Pancreas (tissue), 10 donors: Measurements from ENCODE around the gene PHLDB2. TPM values are rescaled to one million over a fixed set of nuclear protein-coding genes. Genes with fewer than 3 reads are reported as not detected.

Experiments used
- ATAC-seq, 4 donors: fragments of 200-7000 bp; cut with Tn5 transposase; one replicate each; pipeline versions ENCODE4 v1.8.0 to v1.9.1; 2020; ENCODE audit warnings: mild to moderate bottlenecking in 4 of 4, moderate library complexity in 4 of 4
- DNase-seq, 6 donors: peaks; one replicate each; pipeline ENCODE4 v3.0.0-alpha.2; 2020
- FAIRE-seq: peaks from 2 replicates; lab custom pipeline; 2012; peaks lifted over from hg19 to GRCh38; lab: Jason Lieb, UNC
- H3K27ac ChIP-seq, 4 donors: fragments of 200-600 bp; sonication (generic); 1 replicate in 3 of 4; 2 replicates in 1 of 4; pipeline versions ENCODE4 v1.5.0 to v1.8.0; 2020
- H3K27me3 ChIP-seq, 4 donors: fragments of 200-600 bp; one replicate each; pipeline ENCODE4 v1.8.0; 2021
- H3K36me3 ChIP-seq, 3 donors: fragments of 200-600 bp; sonication (generic) in 1 of 3; one replicate each; pipeline versions ENCODE4 v1.5.0 to v1.8.0; 2020 to 2021
- H3K4me1 ChIP-seq, 3 donors: fragments of 200-600 bp; one replicate each; pipeline ENCODE4 v1.8.0; 2021
- H3K4me3 ChIP-seq, 4 donors: fragments of 200-600 bp; sonication (generic) in 2 of 4; one replicate each; pipeline versions ENCODE4 v1.5.0 to v1.8.0; 2020 to 2021
- H3K9me3 ChIP-seq, 4 donors: fragments of 200-600 bp; one replicate each; pipeline ENCODE4 v1.8.0; 2021
- WGBS, 2 donors: extraction: QIAGEN DNeasy Blood & Tissue Kit; methylation state at CpG; one replicate each; pipeline ENCODE4 v1.1.7; 2013; 5-methylcytosine and 5-hydroxymethylcytosine counted together
- intact Hi-C, 3 donors: fragments of 100-400 bp; cut with DNase I; formaldehyde crosslinking; loops; one replicate each; pipeline versions ENCODE4 v1.11.1 to v1.14.2; 2022
- polyA plus RNA-seq, 2 donors: library from polyadenylated mRNA; stranded (reverse); fragments of 200-250 nt; gene quantifications; one replicate each; pipeline ENCODE4 v1.2.3, GENCODE V29; 2013
- total RNA-seq, 6 donors: library from RNA; stranded (reverse); fragmentation: NEBNext Ultra II Directional in 4 of 6; extraction: Animal tissue kit (Norgen Biotek cat#: 25700) in 4 of 6; gene quantifications; one replicate each; pipeline versions ENCODE4 v1.2.1 to v1.2.4, GENCODE V29; 2021 to 2023
- TF ChIP-seq, protein P1 (sequence below), 4 donors: fragments of 200-600 bp; sonication (generic) in 3 of 4; IDR thresholded peaks; one replicate each; pipeline versions ENCODE4 v1.5.0 to v1.8.0; 2021; ENCODE audit warnings: antibody characterized with exemption in 4 of 4
- donor health status: healthy with polysubstance abuse.
- donor health status: DM: no; HTN: no; CAD: no; lungs with moderate emphysema.
- donor health status: DM: no; HTN: no; CAD: no.
- donor health status: control.
- donor health status: control.
- donor health status: Bipolar disorder and iron deficiency.
- donor health status: DM: yes; HTN: yes; CAD: no.
- donor health status: DM: no; HTN: no; CAD: no.
- donor health status: DM: no; HTN: no; CAD: no.
- donor health status: DM: yes; HTN: yes; CAD: no.

PHLDB2 gene
- total and polyA plus RNA-seq, 8 donors, result 10.8 to 36.7 (median 15.1) TPM

DNA sequence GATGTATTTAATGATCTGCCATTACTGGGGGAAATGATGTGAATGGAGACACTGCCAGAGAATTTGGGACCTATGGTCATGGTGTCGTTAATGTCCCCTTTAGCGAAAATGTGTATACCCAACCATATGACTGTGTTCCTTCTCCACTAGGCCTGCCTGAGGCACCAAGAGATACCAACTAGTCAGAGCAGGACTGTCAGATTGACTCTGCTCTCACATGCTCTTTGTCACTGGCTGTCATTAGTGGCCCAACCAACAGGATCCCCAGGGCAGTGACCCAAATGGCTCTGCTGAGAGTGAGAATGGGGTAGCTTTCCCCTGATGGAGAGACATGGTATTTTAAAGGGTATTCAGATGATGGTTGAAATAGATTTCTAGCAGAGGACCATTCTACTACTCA, 142.5 kb downstream of the PHLDB2 start:
- no peaks in the 10 kb centered on the region for H3K9me3 ChIP-seq
- H3K27me3 ChIP-seq, result no peaks in the 10 kb centered on the region
- ATAC-seq (no peak), FAIRE-seq (no peak), DNase-seq (no peak)
- H3K27ac ChIP-seq, result no peak overlapping the region
- no peaks in the 10 kb centered on the region for H3K36me3 ChIP-seq
- TF ChIP-seq, protein P1, sequence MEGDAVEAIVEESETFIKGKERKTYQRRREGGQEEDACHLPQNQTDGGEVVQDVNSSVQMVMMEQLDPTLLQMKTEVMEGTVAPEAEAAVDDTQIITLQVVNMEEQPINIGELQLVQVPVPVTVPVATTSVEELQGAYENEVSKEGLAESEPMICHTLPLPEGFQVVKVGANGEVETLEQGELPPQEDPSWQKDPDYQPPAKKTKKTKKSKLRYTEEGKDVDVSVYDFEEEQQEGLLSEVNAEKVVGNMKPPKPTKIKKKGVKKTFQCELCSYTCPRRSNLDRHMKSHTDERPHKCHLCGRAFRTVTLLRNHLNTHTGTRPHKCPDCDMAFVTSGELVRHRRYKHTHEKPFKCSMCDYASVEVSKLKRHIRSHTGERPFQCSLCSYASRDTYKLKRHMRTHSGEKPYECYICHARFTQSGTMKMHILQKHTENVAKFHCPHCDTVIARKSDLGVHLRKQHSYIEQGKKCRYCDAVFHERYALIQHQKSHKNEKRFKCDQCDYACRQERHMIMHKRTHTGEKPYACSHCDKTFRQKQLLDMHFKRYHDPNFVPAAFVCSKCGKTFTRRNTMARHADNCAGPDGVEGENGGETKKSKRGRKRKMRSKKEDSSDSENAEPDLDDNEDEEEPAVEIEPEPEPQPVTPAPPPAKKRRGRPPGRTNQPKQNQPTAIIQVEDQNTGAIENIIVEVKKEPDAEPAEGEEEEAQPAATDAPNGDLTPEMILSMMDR (IDR thresholded peaks at IDR 0.05), result no peak
- WGBS, 2 donors, result 94 to 97% methylated on average over 2 of the region's 2 CpGs
- H3K4me1 ChIP-seq, result no peaks in the 10 kb centered on the region
- no peak overlapping the region for H3K4me3 ChIP-seq
- intact Hi-C loops, result no loop called here

- no peak for FAIRE-seq
- H3K4me3 ChIP-seq, result no peak overlapping the region
- no peaks in the 10 kb centered on the region for H3K9me3 ChIP-seq
- no peaks in the 10 kb centered on the region for H3K27me3 ChIP-seq
- DNase-seq, result no peak
- no peak overlapping the region for H3K27ac ChIP-seq
- TF ChIP-seq, protein P1 (IDR thresholded peaks at IDR 0.05), result no peak
- 66 to 69% methylated on average over 8 of the region's 8 CpGs for WGBS, 2 donors
- intact Hi-C loops, result no loop called here
- no peaks in the 10 kb centered on the region for H3K36me3 ChIP-seq
- no peaks in the 10 kb centered on the region for H3K4me1 ChIP-seq
- no peak for ATAC-seq
Observed at GRCh38 chr3:112002096-112002971, 143.3 kb downstream of the PHLDB2 start.

- ATAC-seq (no peak), DNase-seq (no peak), FAIRE-seq (no peak)
- Histone ChIP-seq H3K36me3 (no peaks in the 10 kb centered on the region), H3K27ac (no peak overlapping the region), H3K27me3 (no peaks in the 10 kb centered on the region), H3K4me3 (no peak overlapping the region), H3K9me3 (no peaks in the 10 kb centered on the region), H3K4me1 (no peaks in the 10 kb centered on the region)
- intact Hi-C loops, result no loop called here
- WGBS, 2 donors, result 76 to 95% methylated on average over 4 of the region's 4 CpGs
- TF ChIP-seq, protein P1 (IDR thresholded peaks at IDR 0.05), result no peak
Observed at GRCh38 chr3:112003321-112004080, 144.4 kb downstream of the PHLDB2 start.

DNA sequence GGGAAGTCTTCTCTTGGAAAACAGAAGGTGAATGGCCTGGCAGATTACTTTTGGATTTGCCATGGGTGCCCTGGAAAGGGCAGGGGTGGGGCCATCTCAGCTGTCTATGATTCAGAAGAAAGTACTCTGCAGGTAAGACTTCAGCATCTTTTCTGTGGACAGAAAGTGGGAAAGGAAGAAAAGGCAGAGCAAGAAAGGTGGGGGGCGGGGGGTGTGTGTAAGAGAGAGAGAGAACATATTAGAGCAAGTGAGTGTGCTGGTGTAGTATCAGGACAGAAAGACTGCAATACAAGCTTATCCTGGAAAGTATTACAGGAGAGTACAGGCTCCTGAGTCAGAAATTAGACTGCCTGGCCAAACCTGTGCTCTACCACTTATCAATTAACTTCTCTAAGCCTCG, 145.1 kb downstream of the PHLDB2 start:
- no peak for ATAC-seq
- no peak for DNase-seq
- Histone ChIP-seq H3K4me3 (no peak overlapping the region), H3K4me1 (no peaks in the 10 kb centered on the region), H3K27me3 (no peaks in the 10 kb centered on the region), H3K9me3 (no peaks in the 10 kb centered on the region), H3K27ac (no peak overlapping the region), H3K36me3 (no peaks in the 10 kb centered on the region)
- FAIRE-seq, result no peak
- TF ChIP-seq, protein P1 (IDR thresholded peaks at IDR 0.05), result no peak
- intact Hi-C loops, result no loop called here
- 61 to 63% methylated on average over 2 of the region's 2 CpGs for WGBS, 2 donors
